HG02588 (cell line): ENCODE results near the gene CDC42BPB.

ENCODE experiments used
- ATAC-seq: cut with Tn5 transposase; IDR thresholded peaks from one replicate; pipeline ENCODE4 v1.9.1; 2021; ENCODE audit warnings: mild to moderate bottlenecking, moderate library complexity; ENCODE audit not compliant: unreplicated experiment

The CDC42BPB gene

DNA sequence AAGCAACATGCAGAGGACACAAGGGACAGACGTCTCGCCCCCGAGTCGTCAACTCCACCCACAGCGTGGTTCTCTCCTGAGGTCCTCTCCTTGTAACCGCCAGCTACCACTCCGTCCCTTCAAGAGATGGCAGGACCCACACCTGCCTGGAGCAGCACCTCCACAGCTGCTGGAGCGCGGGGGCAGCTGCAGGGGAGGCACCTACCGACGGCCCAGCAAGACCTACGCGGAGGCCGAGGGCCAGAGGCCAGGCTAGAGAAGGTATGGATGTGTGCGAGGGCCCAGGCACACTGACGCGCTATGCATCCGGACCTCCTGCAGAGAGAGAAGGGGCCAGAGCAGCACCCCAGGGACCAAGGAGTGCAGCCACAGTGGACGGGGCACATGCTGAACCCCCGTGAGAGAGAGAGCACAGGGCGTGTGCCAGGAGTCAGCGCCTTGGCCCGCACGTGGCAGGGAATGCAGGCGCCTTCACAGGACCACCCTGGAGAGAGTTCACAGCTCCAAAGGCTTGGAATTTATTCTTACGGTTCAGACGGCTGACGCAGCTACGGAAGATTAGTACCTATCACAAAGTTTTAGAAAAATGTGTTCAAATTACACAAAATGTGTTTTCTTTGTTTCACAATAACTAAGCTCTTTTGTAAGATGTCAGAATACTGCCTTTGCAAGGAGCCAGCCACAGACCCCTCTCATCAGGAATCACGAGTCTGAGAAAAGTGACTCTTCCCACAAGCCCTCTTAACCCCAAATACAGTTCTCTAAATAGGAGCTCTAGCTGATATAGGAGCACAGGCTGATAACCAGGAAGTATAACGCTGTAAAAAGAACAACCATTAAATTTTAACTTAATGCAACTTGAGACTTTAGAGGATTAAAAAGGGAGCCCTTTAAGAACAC lies 36.8 kb downstream of the CDC42BPB start:
- ATAC-seq = no peak

DNA sequence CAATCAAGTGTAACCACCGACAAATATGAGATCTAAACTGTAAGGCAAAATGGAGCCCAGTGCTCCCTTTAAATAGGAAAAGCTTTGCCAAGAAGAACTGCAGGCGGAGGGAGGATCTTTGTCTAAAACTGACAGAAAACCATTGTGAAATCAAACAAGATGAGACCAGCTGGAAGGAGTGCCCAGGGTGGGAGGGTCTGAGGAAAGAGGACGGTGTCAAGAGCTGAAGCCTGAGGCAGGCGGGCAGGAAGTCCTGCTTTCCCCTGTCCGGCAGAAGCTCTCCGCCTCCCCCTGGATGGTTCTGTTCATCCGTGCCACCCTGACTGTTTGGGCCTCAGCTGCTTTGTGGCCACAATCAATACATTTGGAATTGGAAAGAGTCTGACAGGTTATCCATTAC lies 37.5 kb downstream of the CDC42BPB start:
- no peak for ATAC-seq

DNA sequence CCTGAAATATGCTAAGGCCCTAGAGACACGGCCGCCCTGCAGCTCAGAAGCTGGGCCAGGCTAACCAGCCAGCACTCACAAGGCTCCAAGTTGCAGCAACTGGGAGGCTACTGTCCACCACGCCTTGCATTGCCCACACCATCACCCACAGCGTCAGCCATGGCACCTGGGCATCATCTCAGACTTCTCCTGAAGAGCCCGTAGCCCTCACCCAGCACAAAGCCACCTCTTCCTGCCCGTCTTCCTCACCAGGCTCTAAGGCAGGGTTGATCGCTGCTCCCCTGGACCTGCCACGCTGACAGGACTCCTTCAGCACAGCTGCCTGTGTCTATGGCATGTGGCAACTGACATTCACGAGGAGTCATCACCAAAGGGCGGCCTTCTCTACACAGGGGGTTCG lies 38.1 kb downstream of the CDC42BPB start:
- no peak for ATAC-seq

DNA sequence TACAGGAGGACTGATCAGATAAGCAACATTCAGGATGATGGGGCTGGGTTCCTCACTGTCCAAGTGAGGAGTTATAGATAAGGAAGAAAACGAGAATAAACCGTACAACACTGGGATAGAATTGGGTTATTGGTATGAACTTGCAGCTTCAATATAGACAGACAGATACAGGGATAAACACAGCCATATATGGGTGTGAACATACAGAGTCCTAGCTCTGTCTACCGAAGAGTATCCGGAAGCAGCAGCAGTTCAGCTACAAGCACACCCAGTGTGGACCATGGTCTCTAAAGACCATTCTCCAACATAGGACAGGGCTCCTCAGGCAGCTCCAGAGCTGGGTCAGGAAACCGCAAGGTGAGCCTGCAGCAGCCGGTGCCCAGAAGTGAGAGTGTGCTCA lies 40.8 kb downstream of the CDC42BPB start:
- no peak for ATAC-seq

DNA sequence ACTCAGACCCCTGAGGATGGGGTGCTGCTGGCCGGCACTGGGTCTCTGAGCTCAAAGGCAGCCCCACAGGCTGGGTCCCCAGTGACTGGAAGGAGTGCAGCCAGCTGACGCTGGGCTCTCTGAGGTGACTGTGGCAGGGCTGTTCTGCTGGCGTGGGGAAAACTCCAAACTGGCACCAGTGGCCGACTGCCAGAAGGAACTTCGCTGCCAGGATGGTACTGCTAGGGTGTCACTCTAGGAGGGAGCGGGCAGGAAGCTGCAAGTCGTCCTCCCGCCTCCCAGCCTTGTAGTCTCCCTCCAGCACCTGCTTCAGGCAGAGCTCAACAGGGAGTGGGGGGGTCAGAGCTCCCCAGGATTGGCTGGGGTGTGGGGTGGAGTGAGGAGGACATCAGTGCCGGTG lies 41.3 kb downstream of the CDC42BPB start:
- no peak for ATAC-seq

DNA sequence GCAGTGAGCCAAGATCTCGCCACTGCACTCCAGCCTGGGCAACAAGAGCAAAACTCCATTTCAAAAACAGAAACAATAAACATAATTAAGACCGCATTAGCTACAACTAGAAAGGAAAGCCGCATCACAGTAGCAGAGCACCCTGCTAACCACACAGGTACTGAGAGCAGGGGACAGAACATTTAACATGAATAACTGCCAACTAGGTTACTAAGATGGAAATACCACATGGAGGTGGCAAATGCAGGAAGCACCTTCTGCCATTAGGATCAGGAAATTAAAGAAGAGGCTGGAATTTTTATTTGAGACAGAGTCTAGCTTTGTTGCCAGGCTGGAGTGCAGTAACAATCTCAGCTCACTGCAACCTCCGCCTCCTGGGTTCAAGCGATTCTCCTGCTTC lies 41.9 kb downstream of the CDC42BPB start:
- no peak for ATAC-seq

DNA sequence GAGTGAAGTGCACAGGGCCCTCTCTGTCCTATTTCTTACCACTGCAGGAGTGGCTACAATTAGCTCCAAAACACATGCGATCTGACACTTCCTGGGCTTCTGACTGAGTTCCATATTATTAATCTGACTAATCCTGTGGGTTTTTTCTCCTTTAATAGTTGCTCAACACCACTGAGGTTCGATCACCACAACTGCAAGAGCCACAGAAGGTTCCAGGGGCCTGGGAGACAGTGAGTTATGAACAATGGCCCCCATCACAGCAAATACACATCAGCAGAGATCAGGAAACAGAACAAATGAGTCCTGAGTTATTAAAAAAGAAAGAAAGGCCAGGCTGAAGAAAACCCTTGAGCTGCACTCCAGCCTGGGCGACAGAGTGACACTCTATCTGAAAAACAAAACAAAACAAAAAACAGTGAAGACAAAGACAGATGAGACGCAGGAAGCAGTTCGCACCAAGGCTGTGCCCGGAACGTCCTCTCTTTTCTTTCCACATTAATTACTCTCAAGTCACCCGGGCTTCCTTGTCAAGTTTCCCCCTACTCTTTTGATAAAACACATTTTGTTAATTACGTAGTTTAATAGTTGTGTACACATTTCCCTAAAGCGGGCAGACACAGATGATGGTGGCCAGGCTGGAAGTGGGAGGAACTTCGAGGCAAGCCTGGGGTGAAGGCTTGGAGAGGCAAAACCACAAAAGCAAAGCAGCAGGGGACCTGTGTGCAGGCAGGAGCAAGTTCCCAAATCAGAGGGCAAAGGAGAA lies 42.7 kb downstream of the CDC42BPB start:
- no peak for ATAC-seq

DNA sequence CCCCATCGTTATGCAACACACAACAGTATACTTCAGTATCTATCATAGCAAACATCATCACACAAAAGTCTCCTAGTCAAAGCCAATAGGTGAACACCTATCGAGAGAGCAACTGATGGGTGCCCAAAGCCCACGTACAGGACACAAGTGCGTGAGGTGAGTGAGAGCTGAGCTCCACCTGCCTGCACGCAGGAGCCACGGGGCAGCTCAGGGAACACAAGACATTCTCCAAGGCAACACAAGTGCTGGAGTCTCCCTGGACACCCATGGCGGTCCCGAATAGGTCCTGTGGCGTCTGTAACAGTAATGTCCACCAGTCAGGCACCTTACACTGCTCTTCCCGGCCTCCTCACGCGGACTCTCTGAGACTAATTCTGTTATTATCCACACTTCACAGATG lies 44.3 kb downstream of the CDC42BPB start:
- ATAC-seq = no peak

DNA sequence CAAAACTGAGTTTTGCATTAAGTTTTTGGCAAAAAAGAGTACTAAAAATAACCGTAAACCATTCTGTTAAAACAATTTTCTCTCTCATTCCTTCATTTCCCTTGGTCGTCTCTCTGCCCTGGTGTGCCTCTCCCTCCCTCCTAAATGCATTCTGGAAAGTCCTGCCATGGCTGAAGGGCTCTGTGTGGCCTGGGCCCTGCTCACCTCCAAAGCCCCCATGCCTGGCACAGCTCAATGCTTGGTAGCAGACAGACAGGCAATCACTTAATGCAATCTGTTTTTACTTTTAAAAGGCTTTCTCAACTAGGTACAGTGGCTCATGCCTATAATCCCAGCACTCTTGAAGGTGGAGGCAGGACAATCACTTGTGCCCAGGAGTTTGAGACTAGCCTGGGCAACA lies 47.8 kb downstream of the CDC42BPB start:
- no peak for ATAC-seq

DNA sequence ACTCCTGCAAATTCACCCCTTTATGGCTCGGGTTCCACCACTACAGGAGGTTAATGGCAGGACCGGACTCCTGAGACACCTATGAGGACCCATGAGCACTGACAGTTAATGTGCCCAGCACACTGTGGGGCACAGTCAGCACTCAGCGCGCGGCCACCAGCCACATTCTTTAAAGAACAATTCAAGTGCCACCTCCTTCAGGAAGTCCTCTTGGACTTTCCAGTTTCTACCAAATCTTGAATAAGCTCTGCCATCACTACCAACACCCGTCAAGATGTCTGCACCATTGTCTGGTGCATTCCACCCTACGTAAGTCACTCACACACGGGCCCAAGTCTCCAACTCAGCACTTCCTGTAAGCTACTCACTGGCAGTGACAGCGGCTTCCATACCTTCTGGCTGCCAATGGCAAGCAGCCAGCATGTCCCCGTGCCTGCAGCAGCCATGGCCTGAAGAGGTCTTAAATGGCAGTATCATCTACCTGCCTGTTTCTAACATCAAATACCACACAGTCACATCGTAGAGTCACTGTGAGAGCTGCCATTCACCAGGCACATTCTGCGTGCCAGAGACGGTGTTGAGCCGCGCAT lies 48.5 kb downstream of the CDC42BPB start:
- no peak for ATAC-seq

DNA sequence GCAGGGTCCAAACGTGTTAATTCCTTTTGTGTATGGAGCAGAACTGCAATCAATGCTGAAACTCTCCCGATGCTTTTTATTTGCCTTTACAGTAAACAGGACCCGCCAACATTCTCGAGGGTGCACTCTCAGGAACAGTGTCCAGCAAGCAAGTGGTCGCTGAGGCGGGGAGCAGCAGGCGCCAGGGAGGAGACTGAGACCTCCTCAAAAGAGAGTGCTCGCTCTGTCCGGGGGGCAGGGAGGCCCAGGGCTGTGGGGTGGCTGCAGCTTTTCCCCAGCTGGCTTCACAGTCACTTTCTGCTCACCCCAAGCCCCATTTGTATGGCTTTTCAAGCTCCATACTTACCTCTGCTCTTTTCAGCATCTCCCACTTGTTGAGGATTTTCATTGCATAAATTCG lies 49.2 kb downstream of the CDC42BPB start:
- no peak for ATAC-seq

DNA sequence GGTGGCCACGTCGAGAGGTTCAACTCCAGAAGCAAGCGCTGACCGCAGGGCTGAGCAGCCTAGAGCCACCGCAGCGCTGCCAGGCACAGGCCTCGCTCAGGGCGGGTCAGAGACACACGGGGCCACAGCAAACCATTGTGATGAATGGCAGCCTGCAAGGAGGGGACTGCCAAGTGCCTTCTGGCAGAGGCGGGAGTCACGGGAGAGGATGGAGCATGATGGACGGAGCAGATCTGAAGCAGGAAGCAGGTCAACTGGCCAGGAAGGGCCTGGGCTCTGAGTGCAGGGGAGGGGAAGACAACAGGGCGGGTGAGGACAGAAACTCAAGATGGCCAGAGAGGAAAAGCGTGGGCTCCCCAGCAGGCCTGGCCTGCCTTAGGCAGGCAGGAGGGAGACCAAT lies 49.8 kb downstream of the CDC42BPB start:
- no peak for ATAC-seq

DNA sequence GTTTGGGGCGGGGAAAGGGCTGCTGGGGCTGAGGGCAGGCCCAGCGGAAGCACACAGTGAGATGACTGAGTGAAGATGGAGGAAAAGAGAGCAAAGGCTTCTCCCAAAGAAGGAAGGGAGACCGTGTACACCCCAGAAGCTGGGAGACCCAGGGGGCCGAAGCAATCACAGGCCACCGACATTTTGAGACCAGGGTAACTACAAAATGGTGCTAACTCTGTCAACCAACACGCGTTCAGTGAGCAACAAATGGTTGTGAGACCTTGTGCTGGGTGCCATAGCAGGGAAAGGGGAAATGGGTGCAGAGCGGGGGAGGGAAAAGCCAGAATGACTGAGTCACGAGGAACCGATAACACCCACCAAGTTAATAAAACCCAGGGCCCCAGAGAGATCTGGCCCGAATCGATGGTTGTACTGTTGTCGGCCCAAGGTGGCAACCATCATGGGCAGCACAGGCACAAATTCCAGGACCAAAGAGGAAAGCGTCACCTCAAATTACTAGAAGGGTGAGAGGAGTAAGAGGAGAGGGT lies 50.3 kb downstream of the CDC42BPB start:
- ATAC-seq = no peak

DNA sequence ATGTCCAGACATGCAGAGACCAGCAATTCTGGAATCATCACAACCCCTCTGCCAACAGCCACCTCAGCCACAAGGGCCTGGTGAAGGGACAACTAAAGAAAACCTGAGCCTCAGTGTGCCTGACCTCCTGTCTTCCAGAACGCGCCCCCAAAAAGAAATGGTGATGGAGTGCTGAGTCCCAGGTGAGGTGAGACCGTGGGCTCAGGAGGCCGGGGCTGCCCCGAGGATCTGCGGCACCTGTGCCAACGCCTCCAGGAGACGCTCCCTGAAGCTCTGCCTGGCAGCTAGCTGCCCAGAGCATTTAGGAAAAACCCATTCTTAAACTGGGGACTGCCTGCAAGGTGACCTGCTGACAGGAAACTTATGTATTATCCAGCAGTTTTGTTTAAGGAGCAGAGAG lies 51.2 kb downstream of the CDC42BPB start:
- ATAC-seq = no peak

DNA sequence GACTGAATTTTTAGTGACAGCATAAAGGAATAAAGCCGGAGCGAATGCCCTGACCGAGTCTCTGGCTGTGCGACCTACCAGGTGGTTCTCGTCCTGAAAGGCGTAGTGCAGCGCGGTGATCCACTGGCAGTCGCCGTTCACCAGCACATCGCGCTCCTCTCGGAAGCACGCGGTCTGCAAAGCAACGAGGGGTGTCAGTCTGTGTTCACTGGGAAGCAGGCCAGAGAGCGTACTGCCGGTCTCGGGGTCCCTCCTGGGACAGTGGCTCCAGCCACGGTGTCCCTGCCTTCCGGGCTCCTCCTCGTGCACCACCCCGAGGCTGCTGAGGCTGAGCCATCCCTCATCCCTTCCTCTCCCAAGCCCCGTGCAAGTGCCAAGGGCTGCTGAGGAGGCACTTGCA lies 53.5 kb downstream of the CDC42BPB start:
- no peak for ATAC-seq

DNA sequence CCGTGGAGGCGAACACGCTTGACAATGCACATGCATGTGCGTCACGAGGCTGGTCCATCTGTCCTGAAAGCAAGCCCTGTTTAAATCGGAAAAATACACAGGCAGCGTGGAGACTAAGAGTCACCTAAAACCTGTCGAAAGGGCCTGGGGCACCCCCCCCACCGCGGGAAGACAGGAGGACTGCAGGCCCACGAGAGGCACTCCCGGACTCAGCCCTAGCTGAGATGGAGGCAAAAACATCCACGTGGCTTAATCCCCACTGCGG lies 54.1 kb downstream of the CDC42BPB start:
- ATAC-seq = no peak

DNA sequence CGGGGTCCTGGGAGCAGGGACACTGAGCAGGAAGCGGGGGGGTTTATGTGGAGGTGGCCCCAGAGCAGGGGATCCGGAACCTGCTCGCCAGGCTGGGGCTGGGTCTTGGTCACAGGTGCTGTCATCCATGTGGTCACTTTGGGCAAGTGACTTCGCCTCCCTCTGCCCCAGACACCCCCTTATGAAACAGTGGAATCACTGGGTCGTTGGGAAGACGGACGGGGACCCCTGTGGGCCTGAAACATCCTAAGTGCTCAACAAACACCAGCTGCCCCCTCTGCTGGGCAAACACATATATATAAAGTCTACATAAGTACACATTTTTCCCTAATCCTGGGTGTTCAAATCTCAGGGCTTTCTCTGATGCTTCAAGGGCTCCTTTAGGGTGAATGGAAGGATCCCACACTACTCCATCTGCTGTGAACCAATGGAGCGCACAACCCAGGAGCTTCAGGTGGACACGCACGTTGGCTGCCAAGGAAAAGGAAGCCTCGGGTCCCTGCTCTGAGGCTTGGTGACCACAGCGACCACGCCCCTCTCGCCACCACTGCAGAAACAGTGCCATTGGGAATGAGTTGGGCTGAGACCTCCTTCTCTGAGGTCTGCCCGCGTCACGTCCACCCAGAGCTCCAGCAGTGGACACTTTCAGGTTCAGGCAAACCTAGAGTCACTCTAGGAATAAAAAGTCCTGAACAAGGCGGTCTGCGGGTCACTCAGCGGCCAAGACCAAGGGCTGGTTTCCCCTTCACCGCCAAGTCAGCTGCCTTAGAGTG lies 54.6 kb downstream of the CDC42BPB start:
- ATAC-seq = no peak

DNA sequence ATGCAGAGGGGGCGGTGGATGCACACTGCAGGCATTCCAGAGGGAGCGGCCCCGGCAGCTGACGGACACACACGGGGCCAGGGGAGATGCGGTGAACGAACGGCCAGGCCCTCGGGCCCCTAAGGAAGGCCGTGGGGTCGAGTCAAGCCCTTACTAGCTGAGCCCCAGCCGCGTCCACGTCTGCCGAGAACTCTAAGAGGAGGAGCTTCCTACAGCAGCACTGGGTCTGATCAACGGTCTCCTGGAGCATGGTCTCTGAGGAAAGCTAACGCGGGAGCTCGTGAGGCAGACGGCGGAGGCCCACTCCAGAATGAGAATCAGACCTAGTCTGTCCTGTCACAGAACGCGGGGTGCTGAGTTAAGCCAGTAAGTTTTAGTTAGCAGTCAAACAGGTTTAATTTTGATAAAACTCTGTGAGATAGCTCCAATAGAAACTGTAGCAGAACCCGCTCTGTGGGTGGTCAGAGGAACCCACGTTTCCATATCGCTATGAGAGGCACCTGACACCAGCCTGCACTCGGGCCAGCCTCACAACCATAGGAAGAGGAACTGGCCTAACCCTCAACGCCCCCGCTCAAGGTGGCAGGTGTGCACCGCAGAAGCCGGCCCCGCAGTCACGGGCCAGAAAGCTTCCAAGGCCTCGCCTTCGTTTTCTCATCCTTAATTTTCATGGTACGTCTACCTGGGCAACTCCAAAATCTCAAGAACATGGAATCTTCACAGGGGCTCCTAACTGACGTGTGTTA lies 55.5 kb downstream of the CDC42BPB start:
- ATAC-seq = no peak

DNA sequence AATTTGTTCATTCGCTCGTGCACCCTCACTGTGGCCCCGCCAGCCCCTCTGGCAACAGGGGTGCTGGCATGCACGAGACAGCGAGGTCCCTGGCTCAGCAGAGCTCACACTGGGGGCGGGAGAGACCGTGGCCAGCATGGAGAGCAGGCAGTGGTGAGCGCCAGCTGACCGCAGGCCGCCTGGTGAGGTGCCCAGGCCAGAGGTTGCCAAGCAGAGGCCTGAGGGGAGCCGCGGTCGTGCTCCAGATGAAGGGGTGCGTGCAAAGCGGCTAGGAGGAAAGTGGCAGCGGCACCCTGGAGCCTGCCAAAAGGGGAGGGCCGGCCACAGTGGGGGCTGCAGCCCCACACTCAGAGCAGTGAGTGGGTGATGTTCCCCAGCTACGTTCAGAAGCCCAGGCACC lies 56.1 kb downstream of the CDC42BPB start:
- ATAC-seq = no peak

DNA sequence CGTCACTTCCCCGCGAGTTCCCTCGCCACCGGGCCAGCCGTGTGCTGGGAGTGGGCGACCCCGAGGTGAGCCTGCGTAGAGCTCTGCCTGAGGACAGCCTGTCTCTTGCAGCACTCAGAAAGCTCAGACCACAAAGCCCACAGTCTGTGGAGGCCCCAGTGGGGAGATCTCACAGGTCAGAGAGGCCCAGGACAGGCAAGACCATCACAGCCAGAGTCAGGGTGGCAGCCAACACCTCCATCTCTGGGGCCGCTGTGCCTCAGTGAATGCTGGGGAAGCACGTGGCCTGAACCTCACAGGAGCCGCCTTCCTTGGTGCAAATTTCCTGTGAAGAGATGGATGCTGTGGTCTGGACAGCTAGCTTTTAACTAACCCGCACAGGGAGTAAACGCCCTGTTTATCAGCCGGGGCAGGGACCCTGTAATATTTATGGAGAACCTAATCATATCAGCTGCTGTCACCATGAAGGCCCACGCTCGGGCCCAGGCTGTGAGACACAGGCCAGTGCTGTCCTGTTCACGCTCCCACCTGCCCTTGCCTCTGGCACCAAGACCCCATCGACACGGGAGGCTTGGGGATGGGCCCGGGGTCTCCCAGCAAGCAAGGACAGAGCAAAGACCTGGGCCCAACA lies 56.9 kb downstream of the CDC42BPB start:
- ATAC-seq = no peak
